ENCODE results near the gene PTCH2. TPM values are rescaled to one million over a fixed set of nuclear protein-coding genes. Genes with fewer than 3 reads are reported as not detected.

PTCH2 gene
- total RNA-seq, 1 donor from 2014 or later, result 1.7 TPM

DNA sequence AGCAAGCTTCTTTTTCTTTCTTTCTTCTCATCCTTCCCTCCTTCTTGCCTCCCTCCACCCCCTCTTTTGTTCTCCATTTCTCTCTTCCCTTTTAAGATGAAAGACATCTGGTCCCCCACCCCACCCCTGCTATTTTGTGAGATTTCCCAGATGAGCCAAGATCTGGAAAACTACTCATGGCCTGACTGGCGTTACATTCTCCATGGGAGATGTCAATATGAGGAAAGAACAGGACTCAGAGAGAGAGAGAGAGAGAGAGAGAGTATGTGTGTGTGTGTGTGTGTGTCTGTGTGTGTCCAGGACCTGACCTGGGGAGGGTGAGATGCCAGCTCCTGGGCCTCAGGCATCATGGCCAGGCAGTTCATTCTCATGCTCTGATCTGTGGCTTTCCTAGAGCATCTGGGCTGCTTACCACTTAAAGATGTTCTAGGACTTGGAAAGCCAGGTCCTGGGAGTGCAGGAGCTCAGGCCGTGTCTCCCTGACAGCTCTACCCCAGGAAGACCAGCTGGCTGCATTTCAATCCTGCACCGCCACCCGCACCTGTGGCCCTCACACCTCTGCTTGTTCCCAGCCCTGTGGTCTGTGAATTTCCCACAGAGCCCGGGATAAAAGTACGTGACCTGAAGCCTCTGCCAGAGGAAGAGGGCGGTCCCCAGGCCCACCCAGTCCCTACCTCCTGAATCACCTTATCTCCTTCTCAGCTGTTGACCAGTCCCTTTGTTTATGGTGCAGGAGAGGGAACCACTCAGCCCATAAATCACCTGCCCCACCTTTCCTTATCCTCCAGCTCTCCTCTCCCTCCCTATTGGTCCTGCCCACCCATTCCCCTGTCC, 51.9 kb downstream of the PTCH2 start:
- TF ChIP-seq, protein P1, sequence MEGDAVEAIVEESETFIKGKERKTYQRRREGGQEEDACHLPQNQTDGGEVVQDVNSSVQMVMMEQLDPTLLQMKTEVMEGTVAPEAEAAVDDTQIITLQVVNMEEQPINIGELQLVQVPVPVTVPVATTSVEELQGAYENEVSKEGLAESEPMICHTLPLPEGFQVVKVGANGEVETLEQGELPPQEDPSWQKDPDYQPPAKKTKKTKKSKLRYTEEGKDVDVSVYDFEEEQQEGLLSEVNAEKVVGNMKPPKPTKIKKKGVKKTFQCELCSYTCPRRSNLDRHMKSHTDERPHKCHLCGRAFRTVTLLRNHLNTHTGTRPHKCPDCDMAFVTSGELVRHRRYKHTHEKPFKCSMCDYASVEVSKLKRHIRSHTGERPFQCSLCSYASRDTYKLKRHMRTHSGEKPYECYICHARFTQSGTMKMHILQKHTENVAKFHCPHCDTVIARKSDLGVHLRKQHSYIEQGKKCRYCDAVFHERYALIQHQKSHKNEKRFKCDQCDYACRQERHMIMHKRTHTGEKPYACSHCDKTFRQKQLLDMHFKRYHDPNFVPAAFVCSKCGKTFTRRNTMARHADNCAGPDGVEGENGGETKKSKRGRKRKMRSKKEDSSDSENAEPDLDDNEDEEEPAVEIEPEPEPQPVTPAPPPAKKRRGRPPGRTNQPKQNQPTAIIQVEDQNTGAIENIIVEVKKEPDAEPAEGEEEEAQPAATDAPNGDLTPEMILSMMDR (IDR thresholded peaks at IDR 0.05; ENCODE audit: unreplicated experiment), result no peak
- no peak overlapping the region for H3K27ac Mint-ChIP-seq
- H3K4me3 Mint-ChIP-seq, result no peak overlapping the region
- H3K4me1 Mint-ChIP-seq, result peaks cover 14% of the 10 kb centered on the region
- H3K36me3 Mint-ChIP-seq, result no peaks in the 10 kb centered on the region
- no peaks in the 10 kb centered on the region for H3K9me3 Mint-ChIP-seq
- no peaks in the 10 kb centered on the region for H3K27me3 Mint-ChIP-seq (ENCODE audit: low read depth)
- DNase-seq (ENCODE audit: low spot score in 2 of 2, unreplicated experiment in 2 of 2), result no peak

GRCh38 chr1:44788120-44788860, 54.8 kb downstream of the PTCH2 start, which contains the start of gene BEST4:
BEST4 (minus strand) TSS chr1:44788170; CDS start chr1:44787705, 465 bp downstream.
- DNase-seq (ENCODE audit: low spot score in 2 of 2, unreplicated experiment in 2 of 2), result no peak
- Mint-ChIP-seq H3K9me3 (no peaks in the 10 kb centered on the region), H3K27me3 (ENCODE audit: low read depth) (no peaks in the 10 kb centered on the region), H3K4me1 (peaks cover 27% of the 10 kb centered on the region), H3K36me3 (no peaks in the 10 kb centered on the region), H3K4me3 (no peak within 1 kb of the TSS), H3K27ac (no peak within 1 kb of the TSS)
- TF ChIP-seq, protein P1 (IDR thresholded peaks at IDR 0.05; ENCODE audit: unreplicated experiment), result no peak

- Mint-ChIP-seq H3K4me1 (peaks cover 25% of the 10 kb centered on the region), H3K9me3 (no peaks in the 10 kb centered on the region), H3K27ac (no peak overlapping the region), H3K36me3 (no peaks in the 10 kb centered on the region), H3K4me3 (no peak overlapping the region), H3K27me3 (ENCODE audit: low read depth) (no peaks in the 10 kb centered on the region)
- TF ChIP-seq, protein P1 (IDR thresholded peaks at IDR 0.05; ENCODE audit: unreplicated experiment), result no peak
- DNase-seq (ENCODE audit: low spot score in 2 of 2, unreplicated experiment in 2 of 2), result no peak
Observed at GRCh38 chr1:44787506-44787905, 55.5 kb downstream of the PTCH2 start.

DNA sequence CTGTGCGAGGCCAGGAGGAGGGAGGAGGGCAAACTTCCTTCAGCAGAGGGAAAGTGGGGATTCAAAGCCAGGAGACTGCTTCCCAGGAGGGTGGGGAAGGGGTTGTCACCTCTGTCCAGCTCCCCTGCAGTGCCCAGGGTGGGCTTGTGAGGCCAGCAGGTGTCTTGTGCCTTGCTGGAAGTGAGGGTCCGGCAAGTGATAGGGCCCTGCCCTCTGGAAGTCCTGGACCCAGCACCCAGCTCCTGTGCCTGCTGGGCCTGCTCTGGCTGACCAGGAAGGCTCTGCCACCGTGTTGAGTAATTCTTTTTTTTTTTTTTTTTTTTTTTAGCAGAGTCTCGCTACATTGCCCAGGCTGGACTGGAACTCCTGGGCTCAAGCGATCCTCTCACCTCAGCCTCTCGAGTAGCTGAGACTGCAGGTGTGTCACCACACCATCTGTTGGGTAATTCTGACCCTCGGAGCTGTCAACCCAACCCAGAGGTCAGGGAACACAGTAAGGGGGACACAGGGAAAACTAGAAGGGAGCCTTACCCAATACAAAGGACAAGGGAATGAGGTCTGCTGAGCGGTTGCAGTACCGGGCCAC, 56.1 kb downstream of the PTCH2 start:
- TF ChIP-seq, protein P1 (IDR thresholded peaks at IDR 0.05; ENCODE audit: unreplicated experiment), result no peak
- Mint-ChIP-seq H3K36me3 (no peaks in the 10 kb centered on the region), H3K4me3 (no peak overlapping the region), H3K4me1 (peaks cover 25% of the 10 kb centered on the region), H3K27ac (peak overlapping the region; percentile 92), H3K27me3 (ENCODE audit: low read depth) (no peaks in the 10 kb centered on the region), H3K9me3 (no peaks in the 10 kb centered on the region)
- no peak for DNase-seq (ENCODE audit: low spot score in 2 of 2, unreplicated experiment in 2 of 2)

DNA sequence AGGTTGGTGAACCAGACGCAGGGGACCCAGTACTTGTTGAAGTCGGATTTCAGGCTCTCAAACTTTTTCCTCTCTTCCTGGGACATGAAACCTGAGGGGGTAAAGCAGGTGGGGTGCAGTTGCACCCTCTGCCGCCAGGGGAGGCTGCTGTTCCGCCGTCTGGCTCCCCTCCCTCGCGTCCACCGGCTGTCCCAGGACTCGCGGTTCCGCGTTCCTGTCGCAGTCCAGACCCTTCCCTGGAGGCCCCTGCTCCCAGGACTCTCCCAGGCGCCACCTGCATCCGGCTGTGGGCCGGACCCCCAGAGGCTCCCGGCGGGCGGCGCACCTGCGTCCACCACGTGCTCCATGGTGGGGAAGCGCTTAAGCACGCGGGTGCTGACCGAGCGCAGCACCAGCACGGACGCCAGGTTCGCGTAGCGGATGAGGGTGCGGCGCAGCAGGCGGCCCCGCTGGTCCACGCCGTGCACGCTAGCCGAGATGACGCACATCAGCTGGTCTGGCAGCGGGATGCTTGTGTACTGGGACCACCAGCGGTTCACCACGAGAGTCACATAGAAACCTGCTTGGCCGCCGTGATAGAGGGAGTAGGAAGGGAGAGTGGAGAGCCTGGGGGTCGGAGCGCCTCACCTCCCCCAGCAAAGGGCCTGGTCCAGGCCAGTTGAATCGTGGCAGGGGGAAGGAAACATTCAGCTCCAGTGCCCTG, 56.8 kb downstream of the PTCH2 start:
- TF ChIP-seq, protein P1 (IDR thresholded peaks at IDR 0.05; ENCODE audit: unreplicated experiment), result peak; percentile 100
- Mint-ChIP-seq H3K4me1 (peaks cover 23% of the 10 kb centered on the region), H3K27me3 (ENCODE audit: low read depth) (no peaks in the 10 kb centered on the region), H3K4me3 (peak overlapping the region; percentile 59), H3K27ac (peak overlapping the region; percentile 92), H3K36me3 (peaks cover 3% of the 10 kb centered on the region), H3K9me3 (no peaks in the 10 kb centered on the region)
- DNase-seq (ENCODE audit: low spot score in 2 of 2, unreplicated experiment in 2 of 2), result peak; percentile 64 to 87

All from mesothelial cell of epicardium (in vitro differentiated cells).